Coronary artery (tissue), 2 donors: ENCODE data around the gene SUCO.

Experiments used
- DNase-seq: peaks from one replicate; pipeline ENCODE4 v3.0.0-alpha.2; 2017; ENCODE audit warnings: low spot score
- H3K27ac ChIP-seq, 2 donors: fragments of 200-600 bp; sonication (generic); one replicate each; pipeline ENCODE4 v1.5.1; 2016 to 2019
- H3K4me3 ChIP-seq: fragments of 200-600 bp; sonication (generic); 2 replicates; pipeline ENCODE4 v1.5.1; 2016; ENCODE audit warnings: mild to moderate bottlenecking, moderate library complexity
- TF ChIP-seq, protein P1 (sequence below): fragments of 200-600 bp; sonication (generic); IDR thresholded peaks from one replicate; pipeline ENCODE4 v1.5.1; 2019; ENCODE audit warnings: antibody characterized with exemption

Gene SUCO

DNA sequence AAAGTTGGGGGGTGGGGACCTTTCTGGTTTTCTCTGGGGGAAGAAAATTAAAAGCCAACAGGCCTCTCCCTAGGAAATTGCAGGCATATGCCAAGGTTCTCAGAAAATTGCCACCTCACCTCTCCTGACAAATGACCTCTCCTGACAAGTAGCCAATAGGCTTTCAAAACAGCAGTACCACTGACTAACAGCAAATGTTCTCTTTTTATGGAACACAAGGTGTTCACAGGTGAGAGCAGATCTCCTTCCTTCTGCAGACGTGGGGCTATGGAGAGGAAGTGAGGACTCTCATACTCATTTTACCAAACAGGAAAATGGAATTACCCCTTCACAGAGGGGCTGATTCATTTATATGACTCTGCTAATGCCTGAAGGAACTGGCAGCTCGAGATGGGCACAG lies 32.7 kb upstream of the SUCO start:
- Histone ChIP-seq H3K27ac (no peak overlapping the region), H3K4me3 (no peak overlapping the region)
- TF ChIP-seq, protein P1, sequence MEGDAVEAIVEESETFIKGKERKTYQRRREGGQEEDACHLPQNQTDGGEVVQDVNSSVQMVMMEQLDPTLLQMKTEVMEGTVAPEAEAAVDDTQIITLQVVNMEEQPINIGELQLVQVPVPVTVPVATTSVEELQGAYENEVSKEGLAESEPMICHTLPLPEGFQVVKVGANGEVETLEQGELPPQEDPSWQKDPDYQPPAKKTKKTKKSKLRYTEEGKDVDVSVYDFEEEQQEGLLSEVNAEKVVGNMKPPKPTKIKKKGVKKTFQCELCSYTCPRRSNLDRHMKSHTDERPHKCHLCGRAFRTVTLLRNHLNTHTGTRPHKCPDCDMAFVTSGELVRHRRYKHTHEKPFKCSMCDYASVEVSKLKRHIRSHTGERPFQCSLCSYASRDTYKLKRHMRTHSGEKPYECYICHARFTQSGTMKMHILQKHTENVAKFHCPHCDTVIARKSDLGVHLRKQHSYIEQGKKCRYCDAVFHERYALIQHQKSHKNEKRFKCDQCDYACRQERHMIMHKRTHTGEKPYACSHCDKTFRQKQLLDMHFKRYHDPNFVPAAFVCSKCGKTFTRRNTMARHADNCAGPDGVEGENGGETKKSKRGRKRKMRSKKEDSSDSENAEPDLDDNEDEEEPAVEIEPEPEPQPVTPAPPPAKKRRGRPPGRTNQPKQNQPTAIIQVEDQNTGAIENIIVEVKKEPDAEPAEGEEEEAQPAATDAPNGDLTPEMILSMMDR: no peak
- no peak for DNase-seq

GRCh38 chr1:172507741-172508140 lies 25.2 kb upstream of the SUCO start:
- H3K27ac ChIP-seq: no peak overlapping the region
- no peak for DNase-seq
- no peak overlapping the region for H3K4me3 ChIP-seq
- TF ChIP-seq, protein P1: no peak

DNA sequence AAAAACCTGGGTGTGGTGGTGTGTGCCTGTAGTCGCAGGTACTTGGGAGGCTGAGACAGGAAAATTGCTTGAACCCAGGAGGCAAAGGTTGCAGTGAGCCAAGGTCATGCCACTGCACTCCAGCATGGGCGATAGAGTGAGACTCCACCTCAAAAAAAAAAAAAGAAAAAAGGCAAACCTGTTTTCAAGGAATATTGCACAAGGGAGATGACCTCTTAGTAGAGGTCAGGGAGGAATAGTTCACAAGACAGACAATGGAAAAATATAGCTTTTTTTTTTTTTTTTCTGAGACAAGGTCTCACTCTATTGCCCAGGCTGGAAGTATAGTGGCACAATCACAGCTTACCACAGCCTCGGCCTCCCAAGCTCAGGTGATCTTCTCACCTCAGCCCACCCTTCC lies 22.5 kb upstream of the SUCO start:
- no peak for DNase-seq
- Histone ChIP-seq H3K4me3 (no peak overlapping the region), H3K27ac (no peak overlapping the region)
- TF ChIP-seq, protein P1: no peak

DNA sequence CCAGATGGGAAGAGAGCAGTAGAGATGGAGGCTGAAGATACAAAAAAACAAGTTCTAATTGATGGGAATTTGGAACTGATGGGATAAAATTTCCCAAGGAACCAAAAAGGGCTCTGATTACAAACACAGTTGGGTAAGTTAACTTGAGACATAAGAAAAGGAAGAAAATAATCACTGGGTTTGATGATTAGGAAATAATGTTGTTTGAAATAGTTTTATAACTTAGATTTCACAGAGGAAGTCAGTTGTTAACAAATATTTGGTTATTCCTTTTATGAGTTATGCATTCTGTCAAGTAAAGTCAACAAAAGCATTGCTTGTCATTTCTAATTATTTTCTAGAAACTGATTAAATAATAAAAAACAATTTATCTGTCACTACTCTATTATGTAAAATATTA lies 20.4 kb upstream of the SUCO start:
- no peak for DNase-seq
- TF ChIP-seq, protein P1: no peak
- Histone ChIP-seq H3K4me3 (no peak overlapping the region), H3K27ac (no peak overlapping the region)

DNA sequence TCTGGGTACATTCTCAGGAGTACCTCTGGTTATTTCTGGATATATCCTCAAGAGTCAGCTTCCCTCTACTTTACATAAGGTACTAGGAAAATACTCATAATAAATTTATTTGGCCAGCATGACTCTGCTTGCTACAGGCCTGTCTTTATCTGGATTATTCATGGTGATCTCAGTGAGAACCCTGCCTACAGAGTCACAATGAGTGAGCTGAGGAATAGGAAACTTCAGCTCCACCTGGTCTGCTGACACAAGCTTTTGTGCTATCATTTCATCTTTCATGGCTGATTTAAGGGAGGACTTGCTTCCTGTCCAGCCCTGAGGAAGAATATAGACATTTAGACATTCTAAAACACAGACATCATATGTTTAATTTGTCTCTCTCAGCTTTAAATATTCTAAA lies 19.5 kb upstream of the SUCO start:
- no peak overlapping the region for H3K27ac ChIP-seq
- no peak overlapping the region for H3K4me3 ChIP-seq
- TF ChIP-seq, protein P1: no peak
- DNase-seq: no peak

DNA sequence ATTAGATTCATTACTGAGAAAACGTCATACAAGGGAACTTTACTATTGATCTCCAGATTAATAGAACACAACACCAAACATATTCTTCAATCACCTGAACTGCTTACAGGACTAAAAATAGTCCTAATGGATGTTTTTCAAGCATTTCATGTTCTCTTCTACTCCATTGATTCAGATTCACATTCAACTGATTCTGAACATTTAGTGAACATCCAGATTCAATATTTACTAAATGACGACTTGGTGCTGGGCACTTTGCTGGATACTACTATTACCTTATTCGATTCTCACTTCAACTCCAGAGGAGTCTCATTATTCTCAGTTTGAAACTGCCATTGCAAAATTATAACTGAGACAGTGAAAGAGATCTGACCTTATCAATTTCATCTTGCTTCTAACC lies 18.8 kb upstream of the SUCO start:
- DNase-seq: no peak
- no peak overlapping the region for H3K27ac ChIP-seq
- H3K4me3 ChIP-seq: no peak overlapping the region
- TF ChIP-seq, protein P1: no peak

DNA sequence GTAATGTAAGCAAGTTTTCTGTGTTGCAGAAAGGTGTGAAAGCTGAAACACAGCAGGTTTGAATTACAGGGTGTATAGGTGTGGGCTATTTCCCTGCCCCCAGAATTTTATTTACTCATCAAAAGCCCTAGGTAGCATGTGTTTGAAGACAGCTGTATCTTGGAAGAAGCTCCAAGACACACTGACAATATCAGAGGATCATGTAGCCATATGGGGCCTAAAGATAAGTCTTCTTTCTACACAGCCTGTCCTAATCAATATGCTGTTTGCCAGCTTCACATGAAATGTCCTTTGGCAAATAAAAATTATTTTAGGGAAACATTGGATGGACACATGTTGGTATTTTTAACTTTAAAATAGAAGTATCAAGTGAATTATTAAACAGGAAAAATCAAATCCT lies 17.5 kb upstream of the SUCO start:
- no peak overlapping the region for H3K27ac ChIP-seq
- TF ChIP-seq, protein P1: no peak
- DNase-seq: no peak
- H3K4me3 ChIP-seq: no peak overlapping the region
